Pancreas (tissue), 10 donors: ENCODE results near the gene COQ10B. TPM values are rescaled to one million over a fixed set of nuclear protein-coding genes. Genes with fewer than 3 reads are reported as not detected.

Experiments used
- ATAC-seq, 4 donors: fragments of 200-7000 bp; cut with Tn5 transposase; one replicate each; pipeline versions ENCODE4 v1.8.0 to v1.9.1; 2020; ENCODE audit warnings: mild to moderate bottlenecking in 4 of 4, moderate library complexity in 4 of 4
- DNase-seq, 6 donors: peaks; one replicate each; pipeline ENCODE4 v3.0.0-alpha.2; 2020
- FAIRE-seq: peaks from 2 replicates; lab custom pipeline; 2012; peaks lifted over from hg19 to GRCh38; lab: Jason Lieb, UNC
- H3K27ac ChIP-seq, 4 donors: fragments of 200-600 bp; sonication (generic); 1 replicate in 3 of 4; 2 replicates in 1 of 4; pipeline versions ENCODE4 v1.5.0 to v1.8.0; 2020
- H3K27me3 ChIP-seq, 4 donors: fragments of 200-600 bp; one replicate each; pipeline ENCODE4 v1.8.0; 2021
- H3K36me3 ChIP-seq, 3 donors: fragments of 200-600 bp; sonication (generic) in 1 of 3; one replicate each; pipeline versions ENCODE4 v1.5.0 to v1.8.0; 2020 to 2021
- H3K4me1 ChIP-seq, 3 donors: fragments of 200-600 bp; one replicate each; pipeline ENCODE4 v1.8.0; 2021
- H3K4me3 ChIP-seq, 4 donors: fragments of 200-600 bp; sonication (generic) in 2 of 4; one replicate each; pipeline versions ENCODE4 v1.5.0 to v1.8.0; 2020 to 2021
- H3K9me3 ChIP-seq, 4 donors: fragments of 200-600 bp; one replicate each; pipeline ENCODE4 v1.8.0; 2021
- CTCF ChIP-seq, 4 donors: fragments of 200-600 bp; sonication (generic) in 3 of 4; IDR thresholded peaks; one replicate each; pipeline versions ENCODE4 v1.5.0 to v1.8.0; 2021; ENCODE audit warnings: antibody characterized with exemption in 4 of 4
- WGBS, 2 donors: extraction: QIAGEN DNeasy Blood & Tissue Kit; methylation state at CpG; one replicate each; pipeline ENCODE4 v1.1.7; 2013; 5-methylcytosine and 5-hydroxymethylcytosine counted together
- intact Hi-C, 3 donors: fragments of 100-400 bp; cut with DNase I; formaldehyde crosslinking; loops; one replicate each; pipeline versions ENCODE4 v1.11.1 to v1.14.2; 2022
- polyA plus RNA-seq, 2 donors: library from polyadenylated mRNA; stranded (reverse); fragments of 200-250 nt; gene quantifications; one replicate each; pipeline ENCODE4 v1.2.3, GENCODE V29; 2013
- total RNA-seq, 6 donors: library from RNA; stranded (reverse); fragmentation: NEBNext Ultra II Directional in 4 of 6; extraction: Animal tissue kit (Norgen Biotek cat#: 25700) in 4 of 6; gene quantifications; one replicate each; pipeline versions ENCODE4 v1.2.1 to v1.2.4, GENCODE V29; 2021 to 2023
- donor health status: healthy with polysubstance abuse.
- donor health status: DM: no; HTN: no; CAD: no; lungs with moderate emphysema.
- donor health status: DM: no; HTN: no; CAD: no.
- donor health status: control.
- donor health status: control.
- donor health status: Bipolar disorder and iron deficiency.
- donor health status: DM: yes; HTN: yes; CAD: no.
- donor health status: DM: no; HTN: no; CAD: no.
- donor health status: DM: no; HTN: no; CAD: no.
- donor health status: DM: yes; HTN: yes; CAD: no.

The COQ10B gene
- total and polyA plus RNA-seq, 8 donors, result 5.7 to 10.8 (median 9.7) TPM

- H3K27ac ChIP-seq, result no peak overlapping the region
- ATAC-seq, result no peak
- H3K36me3 ChIP-seq, result peaks cover 11 to 56% (median 36%) of the 10 kb centered on the region in 3 donors
- no peak overlapping the region for H3K4me3 ChIP-seq
- no peaks in the 10 kb centered on the region for H3K27me3 ChIP-seq
- no peak for FAIRE-seq
- intact Hi-C loops, result no loop called here
- TF ChIP-seq CTCF (IDR thresholded peaks at IDR 0.05), result no peak
- DNase-seq, result no peak
- 89 to 94% methylated on average over 2 of the region's 2 CpGs for WGBS, 2 donors
- no peaks in the 10 kb centered on the region for H3K9me3 ChIP-seq
- H3K4me1 ChIP-seq, result peaks cover 15 to 32% (median 27%) of the 10 kb centered on the region in 3 donors
Observed at GRCh38 chr2:197495433-197496134, 42.2 kb downstream of the COQ10B start.

- no peaks in the 10 kb centered on the region for H3K27me3 ChIP-seq
- TF ChIP-seq CTCF (IDR thresholded peaks at IDR 0.05), result no peak
- intact Hi-C loops, result no loop called here
- ATAC-seq (no peak), DNase-seq (no peak), FAIRE-seq (no peak)
- H3K36me3 ChIP-seq, result peaks cover 10 to 45% (median 25%) of the 10 kb centered on the region in 3 donors
- no peaks in the 10 kb centered on the region for H3K9me3 ChIP-seq
- no peak overlapping the region for H3K4me3 ChIP-seq
- H3K27ac ChIP-seq, result no peak overlapping the region
- H3K4me1 ChIP-seq, result peaks cover 17 to 37% (median 27%) of the 10 kb centered on the region in 3 donors
Observed at GRCh38 chr2:197496695-197497094, 43.3 kb downstream of the COQ10B start.

GRCh38 chr2:197497326-197497725 lies 44.0 kb downstream of the COQ10B start:
- ATAC-seq (no peak), DNase-seq (no peak), FAIRE-seq (no peak)
- no peak for TF ChIP-seq CTCF (IDR thresholded peaks at IDR 0.05)
- H3K36me3 ChIP-seq, result peaks cover 6 to 39% (median 19%) of the 10 kb centered on the region in 3 donors
- intact Hi-C loops, result no loop called here
- peak overlapping the region in 1 of 4 donors; percentile 80 for H3K4me3 ChIP-seq
- no peaks in the 10 kb centered on the region for H3K27me3 ChIP-seq
- no peaks in the 10 kb centered on the region for H3K9me3 ChIP-seq
- peak overlapping the region in 1 of 4 donors; percentile 100 for H3K27ac ChIP-seq
- peaks cover 24 to 43% (median 28%) of the 10 kb centered on the region in 3 donors for H3K4me1 ChIP-seq
- 10% methylated on average over 2 of the region's 2 CpGs for WGBS, 2 donors

- Histone ChIP-seq H3K36me3 (peaks cover 0 to 28% (median 11%) of the 10 kb centered on the region in 3 donors), H3K27ac (peak overlapping the region; percentile 86 to 100 (median 97)), H3K27me3 (no peaks in the 10 kb centered on the region), H3K4me3 (peak overlapping the region; percentile 40 to 89 (median 74)), H3K9me3 (no peaks in the 10 kb centered on the region), H3K4me1 (peaks cover 25 to 52% (median 38%) of the 10 kb centered on the region in 3 donors)
- DNase-seq (no peak), ATAC-seq (no peak), FAIRE-seq (no peak)
- TF ChIP-seq CTCF (IDR thresholded peaks at IDR 0.05), result no peak
- 5 to 6% methylated on average over 14 of the region's 14 CpGs for WGBS, 2 donors
- intact Hi-C loops, result no loop called here
Observed at GRCh38 chr2:197498235-197498936, 45.0 kb downstream of the COQ10B start.
